DOHH2 (cell line): ENCODE measurements around the gene OTOP1.

ENCODE experiments used
- H3F3A ChIP-seq: fragments of 200-600 bp; sonication (generic), shearing (Covaris generic); 2 replicates; pipeline ENCODE4 v1.6.0; 2016; ENCODE audit warnings: antibody characterized with exemption, mild to moderate bottlenecking; ENCODE audit not compliant: control insufficient read depth, insufficient read depth
- H3K27ac ChIP-seq: fragments of 200-600 bp; sonication (generic); 2 replicates; pipeline ENCODE4 v1.5.1; 2014; ENCODE audit warnings: low read depth, mild to moderate bottlenecking, low read length, moderate library complexity
- H3K27me3 ChIP-seq: fragments of 200-600 bp; sonication (generic); 2 replicates; pipeline ENCODE4 v1.6.1; 2014; ENCODE audit warnings: mild to moderate bottlenecking, low read length, mixed read lengths; ENCODE audit not compliant: control insufficient read depth
- H3K36me3 ChIP-seq: fragments of 200-600 bp; sonication (generic); 2 replicates; pipeline ENCODE4 v1.6.1; 2014; ENCODE audit warnings: mild to moderate bottlenecking, low read length, moderate library complexity, mixed read lengths; ENCODE audit not compliant: control insufficient read depth
- H3K4me1 ChIP-seq: fragments of 200-600 bp; sonication (generic); 2 replicates; pipeline ENCODE4 v1.6.1; 2014; ENCODE audit warnings: mild to moderate bottlenecking, low read length, mixed read lengths; ENCODE audit not compliant: control insufficient read depth
- H3K4me2 ChIP-seq: fragments of 200-600 bp; sonication (generic); 2 replicates; pipeline ENCODE4 v1.6.0; 2014; ENCODE audit warnings: mild to moderate bottlenecking, low read length, moderate library complexity
- H3K4me3 ChIP-seq: fragments of 200-600 bp; sonication (generic); 2 replicates; pipeline ENCODE4 v1.5.1; 2014; ENCODE audit warnings: mild to moderate bottlenecking, low read length, mixed read lengths
- H3K79me2 ChIP-seq: fragments of 200-600 bp; sonication (generic); 2 replicates; pipeline ENCODE4 v1.6.1; 2014; ENCODE audit warnings: mild to moderate bottlenecking, low read length, mixed read lengths; ENCODE audit not compliant: control insufficient read depth
- H3K9me2 ChIP-seq: fragments of 200-600 bp; sonication (generic); replicated peaks from 2 replicates; pipeline ENCODE4 v1.6.1; 2014; ENCODE audit warnings: mild to moderate bottlenecking, low read length, mixed read lengths; ENCODE audit not compliant: control insufficient read depth
- H3K9me3 ChIP-seq: fragments of 200-600 bp; sonication (generic); 2 replicates; pipeline ENCODE4 v1.6.1; 2014; ENCODE audit warnings: antibody characterized with exemption, low read length, mixed read lengths; ENCODE audit not compliant: control insufficient read depth, insufficient read depth
- H4K20me1 ChIP-seq: fragments of 200-600 bp; sonication (generic); 2 replicates; pipeline ENCODE4 v1.6.0; 2014; ENCODE audit warnings: low read depth, mild to moderate bottlenecking, antibody characterized with exemption, low read length, moderate library complexity; ENCODE audit not compliant: control insufficient read depth, insufficient read depth
- EZH2phosphoT487 ChIP-seq: fragments of 200-600 bp; sonication (generic); IDR thresholded peaks from 2 replicates; pipeline ENCODE4 v1.6.1; 2017; ENCODE audit warnings: borderline replicate concordance, mild to moderate bottlenecking, antibody characterized with exemption, low read length, moderate library complexity, mixed read lengths
- TF ChIP-seq, protein P1 (sequence below): fragments of 200-600 bp; sonication (generic); IDR thresholded peaks from one replicate; pipeline ENCODE4 v1.5.1; 2014; ENCODE audit warnings: antibody characterized with exemption, mild to moderate bottlenecking, low read depth, low read length; ENCODE audit not compliant: poor library complexity, severe bottlenecking

The OTOP1 gene

DNA sequence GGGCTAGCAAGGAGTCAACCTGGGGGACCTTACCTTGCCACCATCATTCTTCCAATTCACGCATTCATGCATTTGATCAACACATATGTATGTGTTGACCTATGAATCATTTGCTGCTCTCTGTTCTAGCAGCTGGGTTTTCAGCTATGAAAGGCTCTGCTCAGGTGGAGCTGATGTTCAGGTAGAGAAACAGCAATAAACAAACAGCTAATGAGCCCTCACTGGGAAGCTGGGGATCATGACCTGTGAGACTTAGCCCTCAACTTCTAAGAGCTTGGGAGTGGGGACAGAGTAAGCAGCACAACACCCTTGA is 1.6 kb upstream of the OTOP1 start:
- Histone ChIP-seq H3K9me3 (no peaks in the 10 kb centered on the region), H3K27ac (no peak overlapping the region), H3K36me3 (no peaks in the 10 kb centered on the region), H3K27me3 (no peaks in the 10 kb centered on the region), H3K79me2 (no peaks in the 10 kb centered on the region), H4K20me1 (no peaks in the 10 kb centered on the region), H3F3A (no peaks in the 10 kb centered on the region), H3K9me2 (no peaks in the 10 kb centered on the region), H3K4me1 (no peaks in the 10 kb centered on the region), H3K4me3 (no peak overlapping the region), H3K4me2 (no peak overlapping the region)
- TF ChIP-seq, protein P1, sequence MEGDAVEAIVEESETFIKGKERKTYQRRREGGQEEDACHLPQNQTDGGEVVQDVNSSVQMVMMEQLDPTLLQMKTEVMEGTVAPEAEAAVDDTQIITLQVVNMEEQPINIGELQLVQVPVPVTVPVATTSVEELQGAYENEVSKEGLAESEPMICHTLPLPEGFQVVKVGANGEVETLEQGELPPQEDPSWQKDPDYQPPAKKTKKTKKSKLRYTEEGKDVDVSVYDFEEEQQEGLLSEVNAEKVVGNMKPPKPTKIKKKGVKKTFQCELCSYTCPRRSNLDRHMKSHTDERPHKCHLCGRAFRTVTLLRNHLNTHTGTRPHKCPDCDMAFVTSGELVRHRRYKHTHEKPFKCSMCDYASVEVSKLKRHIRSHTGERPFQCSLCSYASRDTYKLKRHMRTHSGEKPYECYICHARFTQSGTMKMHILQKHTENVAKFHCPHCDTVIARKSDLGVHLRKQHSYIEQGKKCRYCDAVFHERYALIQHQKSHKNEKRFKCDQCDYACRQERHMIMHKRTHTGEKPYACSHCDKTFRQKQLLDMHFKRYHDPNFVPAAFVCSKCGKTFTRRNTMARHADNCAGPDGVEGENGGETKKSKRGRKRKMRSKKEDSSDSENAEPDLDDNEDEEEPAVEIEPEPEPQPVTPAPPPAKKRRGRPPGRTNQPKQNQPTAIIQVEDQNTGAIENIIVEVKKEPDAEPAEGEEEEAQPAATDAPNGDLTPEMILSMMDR = no peak
- TF ChIP-seq EZH2phosphoT487 = no peak

- no peak for TF ChIP-seq EZH2phosphoT487
- TF ChIP-seq, protein P1 = no peak
- no peaks in the 10 kb centered on the region for H3K27me3 ChIP-seq
- no peak overlapping the region for H3K27ac ChIP-seq
- H3K9me3 ChIP-seq = no peaks in the 10 kb centered on the region
- H3K9me2 ChIP-seq = no peaks in the 10 kb centered on the region
- H3K4me2 ChIP-seq = no peak overlapping the region
- no peaks in the 10 kb centered on the region for H4K20me1 ChIP-seq
- no peak overlapping the region for H3K4me3 ChIP-seq
- H3K4me1 ChIP-seq = no peaks in the 10 kb centered on the region
- no peaks in the 10 kb centered on the region for H3K79me2 ChIP-seq
- no peaks in the 10 kb centered on the region for H3F3A ChIP-seq
- H3K36me3 ChIP-seq = no peaks in the 10 kb centered on the region
Measured at GRCh38 chr4:4227510-4228355, 1.0 kb upstream of the OTOP1 start.

DNA sequence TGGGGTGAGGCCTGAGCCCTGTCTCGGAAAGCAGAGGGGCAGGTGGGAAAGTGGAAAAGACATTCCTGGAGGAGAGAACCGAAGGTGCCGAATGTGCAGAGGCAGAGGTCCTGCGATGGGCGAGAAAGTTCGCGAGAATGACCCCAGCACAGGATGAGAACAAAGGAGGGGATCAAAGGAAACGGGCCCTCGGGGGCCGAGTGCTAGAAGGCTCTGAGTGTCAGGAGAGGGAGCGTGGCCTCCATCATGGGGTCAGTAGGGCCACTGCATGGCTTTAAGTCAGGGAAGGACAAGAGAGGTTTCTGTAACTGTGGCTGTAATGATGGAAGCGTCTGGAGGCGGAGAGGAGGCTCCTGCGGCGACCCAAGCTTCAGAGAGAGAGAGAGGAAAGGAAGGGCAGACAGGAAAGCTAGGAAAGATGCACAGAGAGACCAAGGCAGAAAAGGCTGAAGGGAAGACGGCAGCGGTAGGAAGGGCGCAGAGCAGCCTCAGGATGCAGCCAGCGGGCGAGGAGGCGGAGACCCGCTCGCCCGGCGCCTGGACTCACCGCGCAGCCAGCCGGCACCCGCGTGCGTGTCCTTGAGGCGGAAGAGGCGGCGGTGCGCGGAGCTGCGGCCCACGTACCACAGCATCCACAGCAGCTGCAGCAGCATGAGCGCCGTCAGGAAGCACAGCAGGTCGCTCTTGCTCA is 669 bp downstream of the OTOP1 start:
- H3K9me3 ChIP-seq = no peaks in the 10 kb centered on the region
- H4K20me1 ChIP-seq = no peaks in the 10 kb centered on the region
- H3K27ac ChIP-seq = no peak overlapping the region

More for the DNA sequence above, 669 bp downstream of the OTOP1 start:
- no peaks in the 10 kb centered on the region for H3K79me2 ChIP-seq
- H3K4me1 ChIP-seq = no peaks in the 10 kb centered on the region
- no peaks in the 10 kb centered on the region for H3K27me3 ChIP-seq
- no peaks in the 10 kb centered on the region for H3F3A ChIP-seq
- TF ChIP-seq, protein P1 = no peak
- TF ChIP-seq EZH2phosphoT487 = no peak
- H3K36me3 ChIP-seq = no peaks in the 10 kb centered on the region
- no peaks in the 10 kb centered on the region for H3K9me2 ChIP-seq
- H3K4me3 ChIP-seq = no peak overlapping the region
- H3K4me2 ChIP-seq = no peak overlapping the region
